Measurements from ENCODE around the gene PARD6B.

PARD6B gene

GRCh38 chr20:50731055-50731929 lies at the start of gene PARD6B:
TSS of gene PARD6B (plus strand) at chr20:50731580. CDS start at chr20:50731787, 207 bp downstream.
- Mint-ChIP-seq H3K36me3 (ENCODE audit: low read depth) (peaks cover 19% of the 10 kb centered on the region), H3K27me3 (ENCODE audit: low read depth, poor library complexity) (peaks cover 4% of the 10 kb centered on the region), H3K9me3 (no peaks in the 10 kb centered on the region), H3K4me1 (peaks cover 82% of the 10 kb centered on the region), H3K27ac (peak within 1 kb of the TSS; percentile 93), H3K4me3 (peak within 1 kb of the TSS; percentile 90)
- no peak for TF ChIP-seq CTCF (IDR thresholded peaks at IDR 0.05)
- DNase-seq: peak; percentile 99

- H3K4me1 Mint-ChIP-seq: peaks cover 27% of the 10 kb centered on the region
- no peak overlapping the region for H3K4me3 Mint-ChIP-seq
- no peak for TF ChIP-seq CTCF (IDR thresholded peaks at IDR 0.05)
- H3K9me3 Mint-ChIP-seq: no peaks in the 10 kb centered on the region
- H3K27me3 Mint-ChIP-seq (ENCODE audit: low read depth, poor library complexity): peaks cover 6% of the 10 kb centered on the region
- DNase-seq: no peak
- no peak overlapping the region for H3K27ac Mint-ChIP-seq
- H3K36me3 Mint-ChIP-seq (ENCODE audit: low read depth): no peaks in the 10 kb centered on the region
Observed at GRCh38 chr20:50682065-50682464, 49.3 kb upstream of the PARD6B start.

GRCh38 chr20:50682947-50683530 lies 48.3 kb upstream of the PARD6B start:
- no peak overlapping the region for H3K4me3 Mint-ChIP-seq
- peaks cover 6% of the 10 kb centered on the region for H3K27me3 Mint-ChIP-seq (ENCODE audit: low read depth, poor library complexity)
- H3K27ac Mint-ChIP-seq: no peak overlapping the region
- H3K4me1 Mint-ChIP-seq: peaks cover 27% of the 10 kb centered on the region
- H3K9me3 Mint-ChIP-seq: no peaks in the 10 kb centered on the region
- no peak for TF ChIP-seq CTCF (IDR thresholded peaks at IDR 0.05)
- DNase-seq: no peak
- H3K36me3 Mint-ChIP-seq (ENCODE audit: low read depth): no peaks in the 10 kb centered on the region

- peaks cover 22% of the 10 kb centered on the region for H3K4me1 Mint-ChIP-seq
- no peaks in the 10 kb centered on the region for H3K9me3 Mint-ChIP-seq
- DNase-seq: no peak
- no peak overlapping the region for H3K27ac Mint-ChIP-seq
- peaks cover 9% of the 10 kb centered on the region for H3K27me3 Mint-ChIP-seq (ENCODE audit: low read depth, poor library complexity)
- H3K36me3 Mint-ChIP-seq (ENCODE audit: low read depth): no peaks in the 10 kb centered on the region
- no peak for TF ChIP-seq CTCF (IDR thresholded peaks at IDR 0.05)
- H3K4me3 Mint-ChIP-seq: no peak overlapping the region
Observed at GRCh38 chr20:50683570-50683969, 47.8 kb upstream of the PARD6B start.

- peaks cover 28% of the 10 kb centered on the region for H3K4me1 Mint-ChIP-seq
- no peaks in the 10 kb centered on the region for H3K9me3 Mint-ChIP-seq
- H3K27ac Mint-ChIP-seq: no peak overlapping the region
- no peak for DNase-seq
- no peak overlapping the region for H3K4me3 Mint-ChIP-seq
- no peak for TF ChIP-seq CTCF (IDR thresholded peaks at IDR 0.05)
- H3K36me3 Mint-ChIP-seq (ENCODE audit: low read depth): no peaks in the 10 kb centered on the region
- peaks cover 36% of the 10 kb centered on the region for H3K27me3 Mint-ChIP-seq (ENCODE audit: low read depth, poor library complexity)
Observed at GRCh38 chr20:50686821-50687220, 44.6 kb upstream of the PARD6B start.
